Measurements from ENCODE around the gene JAZF1. TPM values are rescaled to one million over a fixed set of nuclear protein-coding genes. Genes with fewer than 3 reads are reported as not detected.
A peak's percentile ranks its signal among the peaks of the same experiment; 100 is the strongest.

The JAZF1 gene
- total and polyA plus RNA-seq, 4 experiments from 2014 or later, result 3.7 to 8.3 (median 4.7) TPM

DNA sequence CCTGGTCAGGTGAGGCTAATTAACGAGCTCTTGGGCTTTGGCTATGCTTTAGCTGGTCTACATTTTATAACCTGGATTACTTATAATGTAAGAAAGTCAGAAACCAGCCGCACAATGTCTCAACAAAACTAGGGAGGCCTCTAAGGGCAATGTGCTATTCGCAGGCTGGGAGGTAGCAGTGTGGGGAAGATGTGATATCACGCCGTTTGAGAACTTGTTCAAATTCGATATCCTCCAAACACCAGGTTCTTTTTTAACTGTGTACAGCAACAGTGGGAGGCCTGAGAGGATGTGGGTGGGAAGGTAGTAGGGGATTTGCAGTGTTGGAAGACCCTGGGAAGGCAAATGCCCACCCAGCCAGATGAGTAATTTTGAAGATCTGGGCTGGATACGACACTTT, 184.5 kb downstream of the JAZF1 start:
- intact Hi-C loops (cut with micrococcal nuclease), result no loop called here
- ChIA-PET POLR2A (ENCODE audit: partially characterized antibody) (no interaction called here), CTCF (ENCODE audit: partially characterized antibody) (interaction anchor here (1.2 kb wide), 1 partner anchor 24 kb away, joined by 3 read pairs; no protein-coding TSS in a partner anchor)
- Mint-ChIP-seq H3K27ac (no peak overlapping the region), H3K27me3 (no peaks in the 10 kb centered on the region), H3K36me3 (peaks cover 4 to 12% of the 10 kb centered on the region in 2 donors), H3K4me1 (peaks cover 7 to 19% (median 14%) of the 10 kb centered on the region in 4 donors), H3K9me3 (peaks cover 0 to under 1% (median 0%) of the 10 kb centered on the region in 8 donors), H3K4me3 (no peak overlapping the region)
- H3K36me3 ChIP-seq (ENCODE audit: insufficient read depth, low read length), result no peaks in the 10 kb centered on the region
- H3K4me3 ChIP-seq (ENCODE audit: low read length in 2 of 2), result no peak overlapping the region
- H3K9me3 ChIP-seq (ENCODE audit: control insufficient read depth in 1 of 2, low read length in 2 of 2), result no peaks in the 10 kb centered on the region
- no peak overlapping the region for H3K27ac ChIP-seq (ENCODE audit: low read depth, low read length)
- H3K4me1 ChIP-seq (ENCODE audit: insufficient read depth, low read length), result peaks cover 8% of the 10 kb centered on the region
- no peak for DNase-seq
- H3K27me3 ChIP-seq (ENCODE audit: insufficient read depth, low read length), result no peaks in the 10 kb centered on the region

DNA sequence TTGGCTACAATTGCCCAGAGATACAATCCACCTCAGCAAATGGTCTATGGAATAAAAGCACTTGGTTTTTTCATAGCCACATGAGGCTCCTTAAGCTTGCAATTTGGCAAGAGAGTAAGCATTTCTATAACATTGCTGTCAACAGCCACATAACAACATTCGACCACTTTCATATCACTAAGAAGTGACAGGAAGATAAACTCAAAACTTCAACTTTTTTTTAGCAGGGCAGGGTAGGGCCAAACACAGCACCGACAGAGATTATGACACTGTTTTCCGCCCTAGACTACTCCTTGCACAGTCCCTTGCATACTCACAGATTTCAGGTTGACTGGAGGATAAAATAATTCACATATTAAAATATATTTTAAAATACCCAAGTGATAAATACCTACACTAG, 185.4 kb downstream of the JAZF1 start:
- Histone ChIP-seq H3K36me3 (ENCODE audit: insufficient read depth, low read length) (no peaks in the 10 kb centered on the region), H3K27ac (ENCODE audit: low read depth, low read length) (no peak overlapping the region), H3K27me3 (ENCODE audit: insufficient read depth, low read length) (no peaks in the 10 kb centered on the region), H3K4me1 (ENCODE audit: insufficient read depth, low read length) (peaks cover 8% of the 10 kb centered on the region), H3K9me3 (ENCODE audit: control insufficient read depth in 1 of 2, low read length in 2 of 2) (no peaks in the 10 kb centered on the region), H3K4me3 (ENCODE audit: low read length in 2 of 2) (no peak overlapping the region)
- intact Hi-C loops (cut with micrococcal nuclease), result no loop called here
- ChIA-PET POLR2A (ENCODE audit: partially characterized antibody) (no interaction called here), CTCF (ENCODE audit: partially characterized antibody) (no interaction called here)
- H3K4me3 Mint-ChIP-seq, result no peak overlapping the region
- DNase-seq, result no peak
- peaks cover 10 to 17% of the 10 kb centered on the region in 2 donors for H3K36me3 Mint-ChIP-seq
- H3K27me3 Mint-ChIP-seq, result no peaks in the 10 kb centered on the region
- peaks cover 7 to 19% (median 14%) of the 10 kb centered on the region in 4 donors for H3K4me1 Mint-ChIP-seq
- H3K27ac Mint-ChIP-seq, result no peak overlapping the region
- H3K9me3 Mint-ChIP-seq, result peaks cover 0 to 4% (median 0%) of the 10 kb centered on the region in 8 donors

DNA sequence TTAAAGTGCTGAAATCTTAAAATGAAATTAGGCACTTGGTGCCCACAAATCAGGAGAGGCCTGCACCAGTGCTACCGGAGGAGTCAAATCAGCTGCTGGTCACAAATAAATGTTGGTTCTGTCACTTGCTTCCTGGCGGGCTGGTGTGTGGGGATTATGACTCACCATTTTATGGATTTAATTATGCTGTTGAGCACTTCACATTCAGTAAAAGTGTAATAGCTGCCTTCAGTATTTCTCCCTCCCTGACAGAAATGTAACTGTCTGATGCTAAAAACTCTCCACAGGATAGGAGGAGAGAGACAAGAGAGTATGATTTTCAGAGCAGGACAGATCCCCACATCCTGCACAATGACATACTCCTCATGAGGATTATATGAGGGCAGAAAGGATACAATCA, 186.0 kb downstream of the JAZF1 start:
- peaks cover 0 to 4% (median 0%) of the 10 kb centered on the region in 8 donors for H3K9me3 Mint-ChIP-seq
- ChIA-PET CTCF (ENCODE audit: partially characterized antibody) (no interaction called here), POLR2A (ENCODE audit: partially characterized antibody) (no interaction called here)
- H3K36me3 Mint-ChIP-seq, result peaks cover 10 to 17% of the 10 kb centered on the region in 2 donors
- no peaks in the 10 kb centered on the region for H3K36me3 ChIP-seq (ENCODE audit: insufficient read depth, low read length)
- H3K27ac Mint-ChIP-seq, result peak overlapping the region in 1 of 7 donors; percentile 37
- peaks cover 7 to 17% (median 14%) of the 10 kb centered on the region in 4 donors for H3K4me1 Mint-ChIP-seq
- H3K27ac ChIP-seq (ENCODE audit: low read depth, low read length), result no peak overlapping the region
- peaks cover 8% of the 10 kb centered on the region for H3K4me1 ChIP-seq (ENCODE audit: insufficient read depth, low read length)
- no peak overlapping the region for H3K4me3 Mint-ChIP-seq
- no peaks in the 10 kb centered on the region for H3K27me3 Mint-ChIP-seq
- intact Hi-C loops (cut with micrococcal nuclease), result no loop called here
- no peaks in the 10 kb centered on the region for H3K27me3 ChIP-seq (ENCODE audit: insufficient read depth, low read length)
- no peak for DNase-seq
- no peak overlapping the region for H3K4me3 ChIP-seq (ENCODE audit: low read length in 2 of 2)
- H3K9me3 ChIP-seq (ENCODE audit: control insufficient read depth in 1 of 2, low read length in 2 of 2), result no peaks in the 10 kb centered on the region

DNA sequence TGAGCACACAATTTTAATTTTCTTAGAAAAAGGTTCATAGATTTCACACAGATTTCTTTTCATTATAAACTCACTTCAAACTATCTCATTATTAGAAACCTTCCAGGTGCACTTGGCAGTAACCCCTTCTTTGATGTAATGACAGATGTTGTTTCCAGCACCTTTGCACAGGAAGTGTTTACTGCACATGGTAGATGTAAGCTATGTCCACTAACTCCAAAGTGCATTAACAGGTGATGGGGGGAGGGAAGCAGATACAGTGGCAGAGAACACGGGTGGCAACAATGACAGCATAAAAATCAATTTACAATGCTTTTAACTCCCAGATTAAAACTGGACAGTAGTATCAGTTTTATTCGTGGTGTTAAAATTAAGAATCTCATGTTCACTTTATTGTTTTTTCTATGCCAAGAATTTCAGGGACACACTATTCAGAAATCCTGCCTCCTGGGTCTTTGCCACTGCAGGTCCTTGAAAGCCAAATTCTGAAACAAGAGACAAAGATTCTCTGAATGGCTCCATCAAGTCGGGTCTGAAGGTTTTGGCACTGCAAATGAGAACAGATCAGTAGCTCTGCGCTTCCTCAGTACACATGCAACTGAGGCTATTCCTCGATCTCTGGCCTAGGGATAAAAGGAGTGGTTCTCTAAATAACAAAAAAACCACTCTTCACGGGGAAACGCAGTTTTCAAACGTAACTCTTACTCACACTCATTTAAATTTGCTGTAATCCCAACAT, 187.7 kb downstream of the JAZF1 start:
- CTCF ChIA-PET (ENCODE audit: partially characterized antibody), result interaction anchor here (1.3 kb wide), 1 partner anchor 27 kb away, joined by 3 read pairs; no protein-coding TSS in a partner anchor
- POLR2A ChIA-PET (ENCODE audit: partially characterized antibody), result no interaction called here
- no peak for DNase-seq
- Mint-ChIP-seq H3K27ac (peak overlapping the region in 2 of 7 donors; percentile 34 to 54), H3K9me3 (peaks cover 0 to 12% (median 4%) of the 10 kb centered on the region in 8 donors), H3K4me1 (peaks cover 7 to 14% (median 14%) of the 10 kb centered on the region in 4 donors), H3K27me3 (no peaks in the 10 kb centered on the region), H3K4me3 (no peak overlapping the region), H3K36me3 (peaks cover 21 to 31% of the 10 kb centered on the region in 2 donors)
- Histone ChIP-seq H3K4me1 (ENCODE audit: insufficient read depth, low read length) (peaks cover 8% of the 10 kb centered on the region), H3K27me3 (ENCODE audit: insufficient read depth, low read length) (no peaks in the 10 kb centered on the region), H3K4me3 (ENCODE audit: low read length in 2 of 2) (no peak overlapping the region), H3K36me3 (ENCODE audit: insufficient read depth, low read length) (no peaks in the 10 kb centered on the region), H3K9me3 (ENCODE audit: control insufficient read depth in 1 of 2, low read length in 2 of 2) (no peaks in the 10 kb centered on the region), H3K27ac (ENCODE audit: low read depth, low read length) (no peak overlapping the region)
- intact Hi-C loops (cut with micrococcal nuclease), result no loop called here

DNA sequence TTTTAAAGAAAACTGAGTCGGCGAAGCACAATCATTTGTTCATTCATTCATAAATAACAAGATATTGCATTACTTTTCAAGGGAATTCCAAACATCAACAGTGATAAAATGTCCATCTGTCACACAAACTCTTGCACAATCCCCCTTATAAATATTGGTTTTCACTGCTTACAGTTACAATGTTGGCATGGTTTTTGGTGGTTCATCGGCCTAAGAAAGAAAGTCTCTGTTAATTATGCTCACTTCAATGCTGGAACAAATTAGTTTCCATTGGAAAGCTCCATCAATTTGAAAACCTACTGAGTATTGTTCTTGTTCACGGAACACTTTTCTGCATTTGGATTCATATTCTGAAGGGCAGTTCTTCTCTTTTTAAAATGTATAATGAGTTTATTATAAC, 188.5 kb downstream of the JAZF1 start:
- Histone ChIP-seq H3K4me3 (ENCODE audit: low read length in 2 of 2) (no peak overlapping the region), H3K4me1 (ENCODE audit: insufficient read depth, low read length) (peaks cover 8% of the 10 kb centered on the region), H3K27me3 (ENCODE audit: insufficient read depth, low read length) (no peaks in the 10 kb centered on the region), H3K9me3 (ENCODE audit: control insufficient read depth in 1 of 2, low read length in 2 of 2) (no peaks in the 10 kb centered on the region), H3K27ac (ENCODE audit: low read depth, low read length) (no peak overlapping the region), H3K36me3 (ENCODE audit: insufficient read depth, low read length) (no peaks in the 10 kb centered on the region)
- ChIA-PET POLR2A (ENCODE audit: partially characterized antibody) (no interaction called here), CTCF (ENCODE audit: partially characterized antibody) (interaction anchor here (1.3 kb wide), 1 partner anchor 28 kb away, joined by 3 read pairs; no protein-coding TSS in a partner anchor)
- no peak for DNase-seq
- H3K4me3 Mint-ChIP-seq, result no peak overlapping the region
- peaks cover 21 to 28% of the 10 kb centered on the region in 2 donors for H3K36me3 Mint-ChIP-seq
- intact Hi-C loops (cut with micrococcal nuclease), result no loop called here
- peak overlapping the region in 1 of 7 donors; percentile 6 for H3K27ac Mint-ChIP-seq
- peaks cover 7 to 14% (median 12%) of the 10 kb centered on the region in 4 donors for H3K4me1 Mint-ChIP-seq
- H3K9me3 Mint-ChIP-seq, result peaks cover 0 to 15% (median 7%) of the 10 kb centered on the region in 8 donors
- H3K27me3 Mint-ChIP-seq, result no peaks in the 10 kb centered on the region

DNA sequence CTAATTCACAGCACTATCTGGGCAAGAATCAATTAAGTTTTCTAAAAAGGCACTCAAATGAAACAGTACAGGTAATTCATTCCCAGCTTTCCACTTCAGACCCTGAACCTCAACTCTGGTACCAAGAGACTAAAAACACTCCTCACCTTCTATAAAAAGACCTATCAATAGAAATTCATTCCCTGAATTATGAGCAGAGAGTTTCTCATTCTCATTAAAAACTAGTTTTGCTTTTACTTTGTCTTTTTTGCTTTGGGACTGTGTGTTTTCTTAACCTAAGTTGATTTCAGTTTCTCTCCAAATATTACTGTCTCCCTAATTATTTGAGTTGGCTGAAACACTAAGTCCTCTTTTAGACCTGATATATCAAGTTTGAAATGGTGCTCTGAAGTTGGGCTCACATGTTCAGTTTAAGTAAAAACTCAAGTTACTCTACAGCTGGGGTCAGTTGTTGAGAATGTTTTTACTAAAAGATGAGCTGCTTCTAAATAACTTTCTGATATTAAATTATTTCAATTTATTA, 189.5 kb downstream of the JAZF1 start:
- H3K4me3 Mint-ChIP-seq, result no peak overlapping the region
- no peak overlapping the region for H3K27ac ChIP-seq (ENCODE audit: low read depth, low read length)
- H3K4me3 ChIP-seq (ENCODE audit: low read length in 2 of 2), result no peak overlapping the region
- POLR2A ChIA-PET (ENCODE audit: partially characterized antibody), result no interaction called here
- DNase-seq, result no peak
- H3K36me3 ChIP-seq (ENCODE audit: insufficient read depth, low read length), result no peaks in the 10 kb centered on the region
- H3K27ac Mint-ChIP-seq, result no peak overlapping the region
- H3K4me1 Mint-ChIP-seq, result peaks cover 7 to 14% (median 12%) of the 10 kb centered on the region in 4 donors
- H3K36me3 Mint-ChIP-seq, result peaks cover 20 to 23% of the 10 kb centered on the region in 2 donors
- intact Hi-C loops (cut with micrococcal nuclease), result no loop called here
- H3K27me3 ChIP-seq (ENCODE audit: insufficient read depth, low read length), result no peaks in the 10 kb centered on the region
- H3K9me3 Mint-ChIP-seq, result peaks cover 0 to 15% (median 7%) of the 10 kb centered on the region in 8 donors
- peaks cover 8% of the 10 kb centered on the region for H3K4me1 ChIP-seq (ENCODE audit: insufficient read depth, low read length)
- no peaks in the 10 kb centered on the region for H3K9me3 ChIP-seq (ENCODE audit: control insufficient read depth in 1 of 2, low read length in 2 of 2)
- no peaks in the 10 kb centered on the region for H3K27me3 Mint-ChIP-seq
- CTCF ChIA-PET (ENCODE audit: partially characterized antibody), result no interaction called here

DNA sequence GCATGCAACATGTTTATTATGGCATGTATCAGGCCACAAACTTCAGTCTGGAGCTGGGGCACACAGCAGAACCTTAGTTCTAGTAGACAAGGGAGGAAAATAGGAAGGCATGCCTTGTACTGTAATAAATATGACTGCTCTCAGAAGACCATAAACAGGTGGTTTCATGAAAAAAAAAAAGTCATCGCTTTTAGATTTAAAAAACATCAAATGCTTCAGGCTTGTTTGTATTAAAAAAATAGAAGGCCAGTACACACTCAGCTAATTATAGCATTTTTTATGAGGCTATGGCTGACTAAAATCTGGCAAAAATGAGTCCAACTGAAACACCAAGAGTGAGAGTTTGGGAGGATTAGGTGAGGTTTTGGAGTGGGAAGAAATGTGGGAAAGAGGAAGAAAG, 204.1 kb downstream of the JAZF1 start:
- Histone ChIP-seq H3K27me3 (ENCODE audit: insufficient read depth, low read length) (no peaks in the 10 kb centered on the region), H3K9me3 (ENCODE audit: control insufficient read depth in 1 of 2, low read length in 2 of 2) (no peaks in the 10 kb centered on the region), H3K27ac (ENCODE audit: low read depth, low read length) (no peak overlapping the region), H3K4me3 (ENCODE audit: low read length in 2 of 2) (no peak overlapping the region), H3K4me1 (ENCODE audit: insufficient read depth, low read length) (peaks cover 23% of the 10 kb centered on the region), H3K36me3 (ENCODE audit: insufficient read depth, low read length) (no peaks in the 10 kb centered on the region)
- POLR2A ChIA-PET (ENCODE audit: partially characterized antibody), result no interaction called here
- CTCF ChIA-PET (ENCODE audit: partially characterized antibody), result interaction anchor here (0.7 kb wide), 1 partner anchor 1971 kb away, joined by 4 read pairs; no protein-coding TSS in a partner anchor
- DNase-seq, result no peak
- intact Hi-C loops (cut with micrococcal nuclease), result no loop called here
- Mint-ChIP-seq H3K27ac (no peak overlapping the region), H3K36me3 (peaks cover 10 to 50% of the 10 kb centered on the region in 2 donors), H3K4me1 (peaks cover 24 to 35% (median 25%) of the 10 kb centered on the region in 4 donors), H3K27me3 (no peaks in the 10 kb centered on the region), H3K4me3 (peak overlapping the region in 1 of 8 donors; percentile 17), H3K9me3 (peaks cover 4 to 16% (median 13%) of the 10 kb centered on the region in 8 donors)

All from CD4-positive, alpha-beta memory T cell (primary cell).